Endothelial cell of umbilical vein (primary cell): ENCODE measurements around the gene AATF. TPM values are rescaled to one million over a fixed set of nuclear protein-coding genes. Genes with fewer than 3 reads are reported as not detected.

ENCODE experiments used
- BruUV-seq: library from RNA; stranded (reverse); fragments of 400-500 nt; replicated peaks from 2 replicates; lab custom pipeline; 2021; lab: Mats Ljungman, UMichigan
- CTCF ChIA-PET: fragments of 300-600, 350-600 bp; sonication (Branson Sonifier 250); formaldehyde crosslinking; loops from one replicate; lab custom pipeline; 2021; ENCODE audit warnings: antibody characterized with exemption, inconsistent platforms; lab: Charles Lee
- POLR2A ChIA-PET: fragments of 300-600, 350-600 bp; sonication (Branson Sonifier 250); formaldehyde crosslinking; loops from one replicate; lab custom pipeline; 2021; ENCODE audit warnings: antibody characterized with exemption, inconsistent platforms; lab: Charles Lee
- DNase-seq: peaks from one replicate; pipeline ENCODE4 v3.0.0-alpha.2; 2011; ENCODE audit warnings: low read depth, low spot score
- FAIRE-seq: peaks from 2 replicates; lab custom pipeline; 2011; peaks lifted over from hg19 to GRCh38; lab: Jason Lieb, UNC
- H2AFZ ChIP-seq: 2 replicates; pipeline ENCODE4 v1.6.0; 2012; ENCODE audit warnings: low read depth, low read length, control low read depth, inconsistent platforms
- H3K27ac ChIP-seq: 2 replicates; pipeline ENCODE4 v1.5.1; 2011; ENCODE audit warnings: low read depth, mild to moderate bottlenecking, control low read depth, low read length, moderate library complexity; ENCODE audit not compliant: insufficient read depth
- H3K27me3 ChIP-seq, 2 experiments: 2 replicates each; pipeline versions ENCODE4 v1.6.0 to v1.6.1; 2011; ENCODE audit warnings: low read length in 2 of 2, mixed read lengths in 1 of 2; ENCODE audit not compliant: control insufficient read depth in 2 of 2, insufficient read depth in 2 of 2
- H3K36me3 ChIP-seq, 2 experiments: 2 replicates in 1 of 2; 3 replicates in 1 of 2; pipeline ENCODE4 v1.5.1; 2011; ENCODE audit warnings: low read length in 2 of 2, mild to moderate bottlenecking in 1 of 2, moderate library complexity in 1 of 2; ENCODE audit not compliant: control insufficient read depth in 2 of 2, insufficient read depth in 2 of 2; ENCODE audit errors: extremely low read depth in 1 of 2
- H3K4me1 ChIP-seq: 3 replicates; pipeline ENCODE4 v1.5.1; 2011; ENCODE audit warnings: mild to moderate bottlenecking, low read length; ENCODE audit not compliant: control insufficient read depth, insufficient read depth; ENCODE audit errors: extremely low read depth
- H3K4me2 ChIP-seq: 2 replicates; pipeline ENCODE4 v1.6.1; 2011; ENCODE audit warnings: low read length, control low read depth, mixed read lengths; ENCODE audit not compliant: insufficient read depth
- H3K4me3 ChIP-seq, 3 experiments: fragments of 200-600 bp in 1 of 3; sonication (generic), shearing (Covaris generic) in 1 of 3; replicated peaks in 1 of 3; 2 replicates each; pipeline ENCODE4 v1.5.1; 2011 to 2016; ENCODE audit warnings: control low read depth in 3 of 3, low read length in 3 of 3, mild to moderate bottlenecking in 2 of 3, inconsistent platforms in 1 of 3, low read depth in 1 of 3, moderate library complexity in 1 of 3; ENCODE audit not compliant: insufficient read depth in 1 of 3
- H3K79me2 ChIP-seq: 2 replicates; pipeline ENCODE4 v1.6.0; 2012; ENCODE audit warnings: low read length, inconsistent platforms; ENCODE audit not compliant: control insufficient read depth, insufficient read depth
- H3K9ac ChIP-seq: replicated peaks from 2 replicates; pipeline ENCODE3; 2011; ENCODE audit warnings: low read length, control low read depth; ENCODE audit not compliant: insufficient read depth; ENCODE audit errors: extremely low read depth
- H3K9me1 ChIP-seq: replicated peaks from 3 replicates; pipeline ENCODE4 v1.6.0; 2011; ENCODE audit warnings: mild to moderate bottlenecking, low read length; ENCODE audit not compliant: control insufficient read depth, insufficient read depth; ENCODE audit errors: extremely low read depth
- H3K9me3 ChIP-seq: replicated peaks from 2 replicates; pipeline ENCODE4 v1.5.1; 2012; ENCODE audit warnings: low read length, inconsistent platforms; ENCODE audit not compliant: control insufficient read depth, insufficient read depth
- H4K20me1 ChIP-seq: replicated peaks from 2 replicates; pipeline ENCODE3; 2011; ENCODE audit warnings: mild to moderate bottlenecking, low read length; ENCODE audit not compliant: control insufficient read depth, insufficient read depth; ENCODE audit errors: extremely low read depth
- CTCF ChIP-seq, 2 donors: IDR thresholded peaks; 1 replicate in 1 of 2; 2 replicates in 1 of 2; pipeline ENCODE4 v1.5.1; 2011; ENCODE audit warnings: low read length in 2 of 2, mild to moderate bottlenecking in 2 of 2, moderate library complexity in 2 of 2, control low read depth in 1 of 2, inconsistent platforms in 1 of 2, low read depth in 1 of 2; ENCODE audit not compliant: insufficient read depth in 1 of 2; ENCODE audit errors: extremely low read depth in 1 of 2
- EZH2 ChIP-seq: IDR thresholded peaks from 2 replicates; pipeline ENCODE4 v1.6.1; 2012; ENCODE audit warnings: borderline replicate concordance, low read depth, mild to moderate bottlenecking, moderate library complexity, low read length, inconsistent platforms; ENCODE audit not compliant: severe bottlenecking
- FOS ChIP-seq: IDR thresholded peaks from 2 replicates; pipeline ENCODE4 v1.6.1; 2011; ENCODE audit warnings: mild to moderate bottlenecking, low read length, moderate library complexity, borderline replicate concordance; ENCODE audit not compliant: insufficient read depth
- GATA2 ChIP-seq: IDR thresholded peaks from 2 replicates; pipeline ENCODE4 v1.7.0; 2011; ENCODE audit warnings: low read depth, mild to moderate bottlenecking, moderate library complexity, mixed read lengths, low read length; ENCODE audit not compliant: insufficient read length, insufficient read depth
- JUN ChIP-seq: IDR thresholded peaks from 2 replicates; pipeline ENCODE4 v1.6.1; 2011; ENCODE audit warnings: borderline replicate concordance, low read depth; ENCODE audit not compliant: insufficient read length, insufficient read depth
- MAX ChIP-seq: IDR thresholded peaks from 2 replicates; pipeline ENCODE4 v1.6.1; 2011; ENCODE audit not compliant: insufficient read depth, insufficient read length
- MYC ChIP-seq: IDR thresholded peaks from one replicate; pipeline ENCODE4 v1.6.1; 2011; ENCODE audit warnings: mild to moderate bottlenecking, low read depth, low read length
- POLR2A ChIP-seq: IDR thresholded peaks from 2 replicates; pipeline ENCODE4 v1.6.1; 2012; ENCODE audit warnings: low read depth, mild to moderate bottlenecking, control low read depth, low read length
- POLR2AphosphoS5 ChIP-seq: IDR thresholded peaks from 2 replicates; pipeline ENCODE4 v1.6.1; 2012; ENCODE audit warnings: low read depth, mild to moderate bottlenecking, control low read depth, low read length, moderate library complexity; ENCODE audit not compliant: insufficient read depth
- dilution Hi-C: fragments of 300-500 bp; cut with MboI; formaldehyde crosslinking; loops from one replicate; pipeline ENCODE4 v1.15.0; 2019; ENCODE audit warnings: low sequenced_read_pairs; ENCODE audit not compliant: extremely low pct_ligation_motif_present
- intact Hi-C: fragments of 100-400 bp; cut with micrococcal nuclease; formaldehyde crosslinking; loops from one replicate; pipeline ENCODE4 v1.10.0; 2022
- polyA plus RNA-seq, 4 experiments: library from polyadenylated mRNA; depleted of rRNA in 3 of 4; stranded (reverse) in 3 of 4; unstranded in 1 of 4; fragments of >200 nt; gene quantifications; 2 replicates each; pipeline versions ENCODE4 v1.2.1 to v1.2.3, GENCODE V29; 2011 to 2012; ENCODE audit warnings: missing spikeins in 1 of 4
- total RNA-seq: library from RNA; stranded (reverse); gene quantifications from 2 replicates; pipeline ENCODE4 v1.2.3, GENCODE V29; 2021

AATF gene
- total and polyA plus RNA-seq, 2 donors (not counting 3 experiments of a cell fraction or from before 2014, with no cell fraction given) = 15.7 to 47.2 TPM

GRCh38 chr17:36900160-36900512 is 48.6 kb upstream of the AATF start:
- H3K36me3 ChIP-seq = no peaks in the 10 kb centered on the region
- H3K4me2 ChIP-seq = no peak overlapping the region
- H4K20me1 ChIP-seq = no peaks in the 10 kb centered on the region
- POLR2A ChIA-PET = no interaction called here
- H3K9ac ChIP-seq = no peak overlapping the region
- H3K9me1 ChIP-seq = no peaks in the 10 kb centered on the region
- no peak overlapping the region for H3K4me3 ChIP-seq
- no peaks in the 10 kb centered on the region for H3K9me3 ChIP-seq
- FAIRE-seq (no peak), DNase-seq (no peak)
- TF ChIP-seq FOS (no peak), GATA2 (no peak), MYC (no peak), MAX (no peak), JUN (no peak), POLR2AphosphoS5 (no peak), CTCF (IDR thresholded peaks at IDR 0.05; ENCODE audit: extremely low read depth in 1 of 2, insufficient read depth in 1 of 2, low read depth in 1 of 2, low read length in 2 of 2) (no peak), EZH2 (no peak), POLR2A (no peak)
- H2AFZ ChIP-seq = no peak overlapping the region
- CTCF ChIA-PET = no interaction called here
- no peaks in the 10 kb centered on the region for H3K79me2 ChIP-seq
- no peaks in the 10 kb centered on the region for H3K4me1 ChIP-seq
- no TSS peak for BruUV-seq
- H3K27ac ChIP-seq = no peak overlapping the region
- H3K27me3 ChIP-seq = peaks cover 2 to 10% of the 10 kb centered on the region in 2 experiments
- intact Hi-C loops (no loop called here), dilution Hi-C loops (no loop called here)
